ENCODE results near the gene RAB7A.

DNA sequence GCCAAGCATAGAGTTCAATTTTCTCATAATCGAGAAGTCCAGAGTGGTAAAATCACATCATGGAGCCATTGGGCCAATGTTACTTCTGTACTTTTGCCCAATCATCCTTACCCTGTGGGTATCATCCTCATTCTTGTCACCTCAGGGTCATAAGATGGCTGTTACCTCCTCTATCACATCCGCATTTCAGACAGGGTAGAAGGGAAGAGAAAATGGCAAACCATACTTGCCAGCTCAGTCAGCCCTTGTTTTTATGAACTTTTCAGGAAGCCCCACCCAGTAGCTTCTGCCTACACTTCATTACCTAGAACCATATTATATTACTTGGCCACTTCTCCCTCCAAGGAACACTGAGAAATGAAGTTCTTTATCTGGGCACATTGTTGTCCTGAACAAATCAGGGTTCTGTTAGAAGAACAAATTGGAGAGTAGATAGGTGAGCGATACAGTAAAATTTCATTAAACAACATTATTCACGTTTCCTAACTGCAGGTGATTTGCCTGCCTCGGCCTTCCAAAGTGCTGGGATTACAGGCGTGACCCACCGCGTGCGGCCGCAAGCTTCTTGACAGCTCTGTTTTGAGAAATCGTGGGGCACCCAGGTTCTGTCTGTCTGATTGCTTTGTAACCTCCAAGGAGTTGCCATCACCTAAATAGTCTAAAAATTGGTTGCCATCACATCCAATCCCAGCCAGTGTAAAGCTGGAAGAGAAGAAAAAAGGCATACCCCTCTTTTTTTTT is 40.8 kb upstream of the RAB7A start:
- TF ChIP-seq, protein P1, sequence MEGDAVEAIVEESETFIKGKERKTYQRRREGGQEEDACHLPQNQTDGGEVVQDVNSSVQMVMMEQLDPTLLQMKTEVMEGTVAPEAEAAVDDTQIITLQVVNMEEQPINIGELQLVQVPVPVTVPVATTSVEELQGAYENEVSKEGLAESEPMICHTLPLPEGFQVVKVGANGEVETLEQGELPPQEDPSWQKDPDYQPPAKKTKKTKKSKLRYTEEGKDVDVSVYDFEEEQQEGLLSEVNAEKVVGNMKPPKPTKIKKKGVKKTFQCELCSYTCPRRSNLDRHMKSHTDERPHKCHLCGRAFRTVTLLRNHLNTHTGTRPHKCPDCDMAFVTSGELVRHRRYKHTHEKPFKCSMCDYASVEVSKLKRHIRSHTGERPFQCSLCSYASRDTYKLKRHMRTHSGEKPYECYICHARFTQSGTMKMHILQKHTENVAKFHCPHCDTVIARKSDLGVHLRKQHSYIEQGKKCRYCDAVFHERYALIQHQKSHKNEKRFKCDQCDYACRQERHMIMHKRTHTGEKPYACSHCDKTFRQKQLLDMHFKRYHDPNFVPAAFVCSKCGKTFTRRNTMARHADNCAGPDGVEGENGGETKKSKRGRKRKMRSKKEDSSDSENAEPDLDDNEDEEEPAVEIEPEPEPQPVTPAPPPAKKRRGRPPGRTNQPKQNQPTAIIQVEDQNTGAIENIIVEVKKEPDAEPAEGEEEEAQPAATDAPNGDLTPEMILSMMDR (IDR thresholded peaks at IDR 0.05), result no peak
- TF ChIP-seq POLR2A (IDR thresholded peaks at IDR 0.05) (no peak), POLR2AphosphoS5 (IDR thresholded peaks at IDR 0.05) (no peak)
